Lower leg skin (tissue), 3 donors: ENCODE results near the gene XPNPEP2.
"Not testable (repeated sequence)": the region's sequence is repeated elsewhere in the genome, so short reads cannot be mapped to it uniquely, and the experiment has no call there.

Experiments
- CTCF ChIP-seq, 3 donors: fragments of 450-650 bp; IDR thresholded peaks; one replicate each; pipeline ENCODE4 v1.5.1; 2016; ENCODE audit warnings: antibody characterized with exemption in 3 of 3, mild to moderate bottlenecking in 3 of 3, moderate library complexity in 2 of 3
- POLR2A ChIP-seq, 2 donors: fragments of 450-650 bp; IDR thresholded peaks; one replicate each; pipeline ENCODE4 v1.6.1; 2016 to 2017; ENCODE audit warnings: antibody characterized with exemption in 2 of 2, mild to moderate bottlenecking in 1 of 2, moderate library complexity in 1 of 2

- TF ChIP-seq CTCF, POLR2A (IDR thresholded peaks at IDR 0.05): not testable (repeated sequence)
Measured at GRCh38 chrX:129742759-129743152, 4.0 kb downstream of the XPNPEP2 start.
